Neural progenitor cell (in vitro differentiated cells): ENCODE data around the gene E2F6.

Experiments
- EZH2phosphoT487 ChIP-seq: fragments of 200-600 bp; sonication (generic); IDR thresholded peaks from 2 replicates; pipeline ENCODE4 v1.6.1; 2017; ENCODE audit warnings: antibody characterized with exemption
- TF ChIP-seq, protein P1 (sequence below): fragments of 200-600 bp; sonication (generic); IDR thresholded peaks from 2 replicates; pipeline ENCODE4 v1.5.1; 2017; ENCODE audit warnings: antibody characterized with exemption, mild to moderate bottlenecking

DNA sequence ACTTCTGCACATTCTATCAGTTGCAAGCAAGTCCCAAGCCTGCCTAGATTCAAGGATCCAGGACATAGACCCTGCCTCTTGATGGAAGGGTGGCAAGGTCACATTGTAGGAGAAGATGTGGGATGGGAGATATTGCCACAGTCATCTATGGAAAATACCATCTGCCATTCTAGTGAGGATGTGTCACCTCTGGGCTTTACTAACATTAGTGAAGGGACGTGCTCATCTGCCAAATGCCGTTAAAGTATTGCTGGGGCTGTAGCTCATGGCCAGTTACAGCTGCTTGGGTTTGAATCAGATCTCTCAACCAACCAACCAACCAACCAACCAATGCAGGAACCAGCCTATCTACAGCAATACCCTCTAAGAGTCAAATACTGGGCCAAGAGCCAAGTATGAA, 49.0 kb downstream of the E2F6 start:
- TF ChIP-seq, protein P1, sequence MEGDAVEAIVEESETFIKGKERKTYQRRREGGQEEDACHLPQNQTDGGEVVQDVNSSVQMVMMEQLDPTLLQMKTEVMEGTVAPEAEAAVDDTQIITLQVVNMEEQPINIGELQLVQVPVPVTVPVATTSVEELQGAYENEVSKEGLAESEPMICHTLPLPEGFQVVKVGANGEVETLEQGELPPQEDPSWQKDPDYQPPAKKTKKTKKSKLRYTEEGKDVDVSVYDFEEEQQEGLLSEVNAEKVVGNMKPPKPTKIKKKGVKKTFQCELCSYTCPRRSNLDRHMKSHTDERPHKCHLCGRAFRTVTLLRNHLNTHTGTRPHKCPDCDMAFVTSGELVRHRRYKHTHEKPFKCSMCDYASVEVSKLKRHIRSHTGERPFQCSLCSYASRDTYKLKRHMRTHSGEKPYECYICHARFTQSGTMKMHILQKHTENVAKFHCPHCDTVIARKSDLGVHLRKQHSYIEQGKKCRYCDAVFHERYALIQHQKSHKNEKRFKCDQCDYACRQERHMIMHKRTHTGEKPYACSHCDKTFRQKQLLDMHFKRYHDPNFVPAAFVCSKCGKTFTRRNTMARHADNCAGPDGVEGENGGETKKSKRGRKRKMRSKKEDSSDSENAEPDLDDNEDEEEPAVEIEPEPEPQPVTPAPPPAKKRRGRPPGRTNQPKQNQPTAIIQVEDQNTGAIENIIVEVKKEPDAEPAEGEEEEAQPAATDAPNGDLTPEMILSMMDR = no peak
- no peak for TF ChIP-seq EZH2phosphoT487
